Right kidney (tissue), 1 donor: ENCODE data around the gene VMAC.
A peak's percentile ranks its signal among the peaks of the same experiment; 100 is the strongest.
"Not testable (repeated sequence)": the region's sequence is repeated elsewhere in the genome, so short reads cannot be mapped to it uniquely, and the experiment has no call there.

ENCODE experiments used
- DNase-seq: peaks from one replicate; pipeline ENCODE4 v3.0.0-alpha.2; 2016

Gene VMAC

DNA sequence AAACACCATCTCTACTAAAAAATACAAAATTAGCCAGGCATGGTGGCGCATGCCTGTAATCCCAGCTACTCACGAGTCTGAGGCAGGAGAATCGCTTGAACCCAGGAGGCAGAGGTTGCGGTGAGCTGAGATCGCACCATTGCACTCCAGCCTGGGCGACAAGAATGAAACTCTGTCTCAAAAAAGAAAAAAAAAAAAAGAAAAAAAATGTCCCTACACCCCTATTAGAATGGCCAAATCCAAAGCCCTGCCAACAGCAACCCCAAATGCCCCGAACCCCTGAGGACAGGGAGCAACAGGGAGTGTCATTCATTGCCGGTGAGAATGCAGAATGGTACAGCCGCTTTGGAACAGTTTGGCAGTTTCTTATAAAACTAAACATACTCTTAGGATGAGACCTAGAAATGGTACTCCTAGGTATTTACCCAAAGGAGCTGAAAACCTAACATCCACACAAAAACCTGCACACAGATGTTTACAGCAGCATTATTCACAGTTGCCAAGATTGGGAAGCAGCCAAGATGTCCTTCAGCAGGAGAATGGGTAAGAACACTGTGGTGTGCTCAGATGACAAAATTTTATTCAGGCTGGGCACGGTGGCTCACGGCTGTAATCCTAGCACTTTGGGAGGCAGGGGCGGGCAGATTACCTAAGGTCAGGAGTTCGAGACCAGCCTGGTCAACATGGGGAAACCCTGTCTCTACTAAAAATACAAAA, 21.4 kb upstream of the VMAC start:
- DNase-seq = not testable (repeated sequence)

DNA sequence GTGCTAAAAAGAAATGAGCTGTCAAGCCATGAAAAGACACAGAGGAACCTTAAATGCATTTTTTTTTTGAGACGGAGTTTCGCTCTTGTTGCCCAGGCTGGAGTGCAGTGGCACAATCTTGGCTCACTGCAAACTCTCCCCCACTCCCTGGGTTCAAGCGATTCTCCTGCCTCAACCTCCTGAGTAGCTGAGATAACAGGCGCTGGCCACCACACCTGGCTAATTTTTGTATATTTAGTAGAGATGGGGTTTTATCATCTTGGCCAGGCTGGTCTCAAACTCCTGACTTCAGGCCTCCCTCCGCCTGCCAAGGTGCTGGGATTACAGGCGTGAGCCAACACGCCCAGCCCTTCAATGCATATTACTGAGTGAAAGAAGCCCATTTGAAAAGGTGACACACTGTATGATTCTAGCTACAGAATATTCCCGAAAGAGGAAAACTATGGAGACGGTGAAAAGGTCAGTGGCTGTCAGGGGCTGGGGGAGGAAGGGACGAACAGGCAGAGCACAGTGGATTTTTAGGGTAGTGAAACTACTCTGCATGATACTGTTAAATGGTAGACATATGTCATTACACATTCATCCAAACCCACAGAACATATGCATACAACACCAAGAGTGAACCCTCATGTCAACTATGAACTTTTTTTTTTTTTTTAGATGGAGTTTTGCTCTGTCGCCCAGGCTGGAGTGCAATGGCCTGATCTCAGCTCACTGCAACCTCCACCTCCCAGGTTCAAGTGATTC, 20.4 kb upstream of the VMAC start:
- DNase-seq = not testable (repeated sequence)

DNA sequence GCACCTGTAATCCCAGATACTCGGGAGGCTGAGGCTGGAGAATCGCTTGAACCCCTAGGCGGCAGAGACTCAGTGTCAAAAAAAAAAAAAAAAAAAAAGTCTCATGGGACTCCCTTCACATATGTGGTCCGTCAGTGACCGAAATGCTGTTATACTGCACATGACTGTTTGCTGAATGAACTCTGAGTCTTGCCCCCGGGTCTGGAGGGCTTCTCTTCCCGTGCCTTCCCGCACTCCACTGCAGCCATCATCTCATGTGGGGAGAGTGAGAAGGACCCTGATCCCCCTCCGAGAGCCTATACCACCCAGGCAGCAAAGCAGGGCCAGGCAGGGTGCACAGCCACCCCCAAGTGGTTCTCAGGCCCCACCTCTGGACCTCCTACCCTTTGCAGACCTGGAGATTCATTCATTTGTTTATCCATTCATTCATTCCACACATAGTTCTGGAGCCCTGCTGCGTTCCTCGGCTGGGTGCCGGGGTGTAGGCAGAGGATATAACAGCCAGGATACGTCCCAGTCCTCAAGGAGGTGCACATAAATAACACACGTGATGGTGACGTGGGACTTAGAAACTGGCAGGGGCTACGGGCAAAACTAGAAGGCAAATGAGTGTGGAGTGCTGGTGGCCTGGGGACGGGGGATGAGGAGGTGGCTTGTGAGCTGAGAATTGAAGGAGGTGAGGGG, 15.2 kb upstream of the VMAC start:
- no peak for DNase-seq

DNA sequence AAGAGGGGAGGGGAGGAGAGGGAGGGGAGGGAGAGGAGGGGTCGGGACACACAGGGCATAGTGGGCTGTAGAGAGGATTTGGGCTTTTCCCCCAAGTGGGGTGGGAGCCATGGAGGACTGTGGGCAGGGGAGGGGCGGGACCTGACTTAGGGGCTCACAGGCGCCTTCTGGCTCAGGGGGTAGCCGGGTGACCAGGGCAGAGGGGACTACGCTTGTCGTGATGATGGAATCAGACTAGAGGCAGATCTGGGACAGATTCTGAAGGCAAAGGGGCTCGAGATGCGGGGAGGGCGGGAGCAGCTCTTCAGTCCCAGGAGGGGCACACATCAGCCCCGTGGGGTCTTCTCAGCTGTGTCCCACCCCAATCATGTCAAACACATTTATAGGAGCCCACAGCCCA, 14.6 kb upstream of the VMAC start:
- DNase-seq = no peak

DNA sequence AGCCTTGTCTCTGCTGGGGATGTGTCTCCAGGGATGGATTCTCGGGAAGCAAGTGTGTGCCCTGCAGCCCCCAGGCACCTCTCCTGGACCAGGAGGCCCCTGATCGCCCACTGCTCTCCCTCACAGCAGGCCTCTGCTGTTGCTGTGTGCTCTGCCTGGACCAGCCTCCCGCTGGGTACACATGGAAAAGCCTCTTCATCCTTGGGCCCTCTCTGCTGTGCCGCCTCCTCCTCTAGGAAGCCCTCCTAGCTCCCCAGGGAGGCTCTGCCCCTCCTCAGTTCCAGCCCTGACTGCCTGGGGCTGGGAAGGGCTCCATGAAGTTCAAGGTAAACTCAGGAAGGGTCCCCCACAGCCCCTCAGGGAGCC, 13.1 kb upstream of the VMAC start:
- no peak for DNase-seq

DNA sequence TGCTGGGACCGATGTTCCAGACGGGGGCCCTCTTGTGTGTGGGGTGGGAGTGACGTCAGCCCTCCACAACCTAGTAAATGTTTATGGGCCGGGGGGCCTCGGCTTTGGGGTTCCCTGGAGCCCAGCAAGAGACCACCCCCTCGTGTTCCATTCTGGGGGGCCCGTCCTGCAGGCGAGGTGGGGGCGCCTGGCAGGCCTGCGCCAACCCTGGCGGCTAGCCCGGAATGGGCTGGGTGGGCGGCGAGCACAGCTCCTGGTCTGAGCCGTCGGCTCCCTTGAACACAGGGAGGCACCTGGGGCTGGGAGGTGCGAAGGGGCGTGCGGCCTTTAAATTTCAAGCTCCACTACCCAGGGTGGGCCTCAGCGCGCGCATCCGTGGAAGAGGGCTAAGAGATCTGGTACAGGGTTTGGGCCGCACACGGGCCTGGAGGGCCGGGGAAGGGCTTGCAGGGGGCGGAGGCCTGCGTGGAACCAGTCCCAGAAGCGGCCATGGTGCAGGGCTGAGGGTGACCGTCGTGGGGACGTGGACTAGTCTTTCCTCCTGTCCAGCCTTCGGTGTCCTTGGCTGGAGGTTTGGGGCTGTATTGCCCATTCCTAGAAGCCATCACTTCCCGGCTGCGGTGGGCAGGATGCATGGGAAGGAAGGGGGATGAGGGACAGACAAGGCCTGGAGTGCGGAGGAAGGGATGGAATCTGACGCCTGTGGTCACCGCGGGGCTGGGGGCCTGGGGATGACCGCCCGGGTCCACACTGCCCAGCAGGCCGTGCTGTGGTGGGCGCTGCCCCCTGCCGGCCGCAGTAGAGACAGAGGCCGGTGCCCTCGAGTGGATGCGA, 12.5 kb upstream of the VMAC start:
- peak; percentile 77 for DNase-seq

DNA sequence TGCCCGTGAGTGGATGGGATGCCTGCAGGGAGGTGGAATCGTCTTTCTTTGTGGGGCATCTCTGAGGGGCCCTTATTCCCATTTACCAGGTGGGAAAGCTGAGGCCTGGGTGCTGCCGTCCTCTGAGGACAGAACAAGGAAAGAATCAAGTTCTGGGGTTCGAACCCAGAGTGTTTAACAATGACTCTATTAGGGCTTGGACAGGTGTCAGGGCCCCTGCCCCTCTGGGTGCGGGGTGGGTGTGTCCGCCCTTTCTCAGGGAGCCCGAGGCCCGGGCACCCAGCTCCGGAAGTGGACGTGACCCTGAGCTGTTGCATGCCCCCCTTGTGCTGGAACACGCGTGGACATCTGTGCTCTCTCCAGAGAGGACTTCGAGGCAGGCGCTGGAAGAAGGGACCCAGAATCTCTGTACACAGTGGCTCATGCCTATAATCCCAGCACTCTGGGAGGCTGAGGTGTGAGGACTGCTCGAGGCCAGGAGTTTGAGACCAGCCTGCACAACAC, 11.8 kb upstream of the VMAC start:
- no peak for DNase-seq

DNA sequence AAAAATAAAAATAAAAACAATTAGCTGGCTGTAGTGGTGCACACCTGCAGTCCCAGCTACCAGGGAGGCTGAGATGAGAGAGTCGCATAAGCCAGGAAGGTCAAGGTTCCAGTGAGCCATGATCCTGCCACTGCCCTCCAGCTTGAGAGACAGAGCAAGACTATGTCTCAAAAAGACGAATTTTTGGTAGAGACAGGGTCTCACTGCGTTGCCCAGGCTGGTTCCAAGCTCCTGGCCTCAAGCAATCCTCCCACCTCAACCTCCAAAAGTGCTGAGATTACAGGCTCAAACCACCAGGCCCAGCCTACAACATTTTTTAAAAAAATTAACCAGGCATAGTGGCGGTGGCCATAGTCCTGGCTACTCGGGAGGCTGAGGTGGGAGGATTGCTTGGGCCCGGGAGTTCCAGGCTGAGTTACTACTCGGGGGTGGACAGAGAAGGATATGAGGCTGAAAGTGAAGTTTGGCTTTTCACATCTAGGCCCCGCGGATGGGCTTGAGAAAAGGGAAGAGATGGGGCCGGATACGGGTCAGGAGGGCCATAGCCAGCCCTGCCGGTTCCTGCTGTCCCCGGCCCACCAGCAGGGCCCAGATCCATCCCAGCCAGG, 11.3 kb upstream of the VMAC start:
- no peak for DNase-seq

DNA sequence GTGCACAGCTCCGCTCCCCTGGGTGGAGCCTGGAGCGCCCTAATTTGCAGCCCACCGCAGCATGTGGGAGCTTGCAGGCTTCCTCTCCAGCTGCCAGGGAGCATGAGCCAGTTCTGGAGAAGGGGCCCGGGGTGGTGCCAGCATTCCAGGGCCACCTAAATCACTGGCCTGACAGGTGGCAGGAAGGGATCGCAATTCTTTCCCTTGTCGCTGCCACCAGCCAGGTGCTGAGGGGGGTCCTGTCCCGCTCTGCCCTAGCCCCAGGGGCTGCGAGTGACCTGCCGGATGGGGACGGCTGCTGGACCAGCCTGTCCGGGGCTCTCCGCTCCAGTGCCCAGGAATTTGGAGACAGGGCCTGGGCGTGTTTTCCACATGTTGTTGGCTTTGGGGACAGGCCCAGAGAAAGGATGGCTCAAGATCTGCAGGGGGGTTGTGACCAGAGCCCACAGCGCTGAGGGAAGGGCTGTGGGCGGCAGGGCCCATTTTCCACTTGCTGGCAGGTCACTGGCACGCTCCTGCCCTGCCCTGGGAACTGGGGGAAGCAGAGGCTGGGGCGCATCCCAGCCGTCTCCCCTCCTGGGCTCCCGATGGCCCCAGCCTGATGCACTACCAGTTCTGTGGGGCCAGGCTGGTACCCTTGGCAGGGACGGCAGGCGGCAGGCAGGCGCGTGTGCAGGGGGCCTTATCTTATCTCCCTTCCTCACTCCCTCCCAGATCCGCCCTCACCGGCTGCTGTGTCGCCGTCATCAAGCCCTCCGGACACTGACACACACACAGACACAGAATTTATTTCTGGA, 10.6 kb upstream of the VMAC start:
- peak; percentile 61 for DNase-seq

DNA sequence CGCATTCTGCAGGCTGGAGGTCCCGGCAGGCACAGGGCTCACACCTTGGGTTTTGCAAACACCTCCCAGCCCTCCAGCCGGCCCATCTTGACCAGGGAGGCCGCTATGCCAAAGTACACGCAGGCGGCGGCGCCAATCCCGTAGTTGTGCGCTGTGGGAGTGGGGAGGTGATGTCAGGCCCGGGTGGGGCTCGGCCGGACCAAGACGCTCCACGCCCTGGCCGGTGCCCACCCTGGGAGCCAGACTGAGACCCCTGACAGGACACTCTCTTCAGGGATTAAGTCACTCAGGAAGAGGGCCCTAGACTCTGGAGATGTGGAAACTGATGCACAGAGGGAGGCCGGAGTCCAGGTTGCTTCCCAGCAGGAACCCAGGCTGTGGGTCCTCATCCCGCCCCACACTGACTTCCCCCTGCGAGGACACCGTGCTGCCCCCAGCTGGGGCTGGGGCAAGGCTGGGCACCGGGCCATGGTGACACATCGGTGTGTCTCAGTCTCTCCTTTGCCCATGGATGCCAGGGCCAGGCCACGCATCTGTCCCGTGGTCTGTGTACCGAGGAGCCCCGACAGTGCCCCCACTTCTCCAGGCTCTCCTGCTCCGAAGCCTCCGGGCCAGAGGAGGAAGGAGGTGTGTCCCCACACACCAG, 9.8 kb upstream of the VMAC start:
- no peak for DNase-seq

DNA sequence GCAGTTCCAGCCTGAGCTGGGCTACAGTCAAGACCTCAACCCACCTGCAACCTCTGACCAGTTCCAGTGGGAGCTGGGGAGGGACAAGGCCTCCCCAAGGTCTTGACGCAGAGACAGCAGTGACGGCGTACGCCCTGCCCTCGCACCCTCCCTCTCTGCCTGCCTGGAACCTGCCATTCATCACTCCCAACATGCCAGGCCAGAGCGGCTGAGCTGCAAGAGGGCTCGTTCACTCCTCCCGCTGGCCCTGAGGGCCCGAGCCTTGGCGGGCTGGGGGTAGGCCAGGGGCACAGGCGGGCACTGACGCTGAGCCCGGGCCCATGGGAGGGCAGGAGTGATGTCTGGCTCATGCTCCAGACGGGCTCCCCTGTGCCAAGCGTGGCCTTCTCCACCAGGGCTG, 9.3 kb upstream of the VMAC start:
- DNase-seq = no peak

DNA sequence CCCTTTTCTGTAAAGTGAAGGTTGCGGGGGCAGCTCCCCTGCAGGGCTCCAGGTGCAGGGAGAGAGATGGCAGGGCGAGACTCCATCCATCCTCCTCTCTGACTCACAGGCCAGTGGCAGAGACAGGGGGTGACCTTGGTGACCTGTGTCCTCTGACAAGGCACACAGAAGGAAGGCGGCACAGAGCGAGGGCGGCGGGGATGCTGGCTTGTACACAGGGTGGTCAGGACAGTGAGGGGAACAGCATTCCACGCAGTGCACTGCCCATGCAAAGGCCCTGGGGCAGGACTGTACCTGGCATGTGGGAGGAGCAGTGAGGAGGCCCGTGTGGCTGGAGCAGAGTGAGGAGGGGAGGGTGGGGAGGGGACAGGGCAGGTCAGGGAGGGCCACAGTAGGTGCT, 8.8 kb upstream of the VMAC start:
- DNase-seq = no peak

DNA sequence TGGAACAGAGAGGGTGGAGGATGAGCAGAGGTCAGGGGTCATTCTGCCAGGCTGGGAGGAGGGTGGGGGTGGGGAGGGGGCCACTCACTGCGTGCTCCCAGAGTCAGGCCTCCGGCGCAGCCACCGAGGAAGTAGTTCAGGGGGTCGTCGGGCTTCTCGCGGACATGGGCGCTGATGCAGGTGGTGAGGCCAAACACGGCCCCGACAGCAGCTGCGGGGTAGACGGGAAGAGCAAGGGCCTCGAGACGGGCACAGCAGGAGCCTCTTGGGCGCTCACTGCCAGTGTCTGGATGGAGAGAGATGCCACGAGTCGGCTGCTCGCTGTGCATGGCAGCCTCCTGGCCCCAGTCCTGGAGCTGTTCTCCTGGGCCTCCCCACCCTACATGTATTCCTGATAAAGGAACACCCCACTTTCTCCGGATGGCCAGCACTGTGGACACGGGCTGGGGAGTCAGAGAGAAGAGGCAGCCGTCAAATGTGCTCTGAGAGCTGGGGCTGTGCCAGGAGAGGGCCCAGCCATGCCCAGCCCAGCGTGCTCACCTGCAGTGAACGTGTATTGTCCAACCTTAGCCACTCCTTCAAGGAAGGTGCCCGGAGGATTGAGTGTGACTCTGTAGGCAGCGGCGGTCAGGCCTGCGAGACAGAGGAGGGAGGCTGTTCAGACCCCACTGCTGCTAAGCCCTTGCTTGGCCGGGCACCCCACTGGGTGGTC, 8.2 kb upstream of the VMAC start:
- no peak for DNase-seq

DNA sequence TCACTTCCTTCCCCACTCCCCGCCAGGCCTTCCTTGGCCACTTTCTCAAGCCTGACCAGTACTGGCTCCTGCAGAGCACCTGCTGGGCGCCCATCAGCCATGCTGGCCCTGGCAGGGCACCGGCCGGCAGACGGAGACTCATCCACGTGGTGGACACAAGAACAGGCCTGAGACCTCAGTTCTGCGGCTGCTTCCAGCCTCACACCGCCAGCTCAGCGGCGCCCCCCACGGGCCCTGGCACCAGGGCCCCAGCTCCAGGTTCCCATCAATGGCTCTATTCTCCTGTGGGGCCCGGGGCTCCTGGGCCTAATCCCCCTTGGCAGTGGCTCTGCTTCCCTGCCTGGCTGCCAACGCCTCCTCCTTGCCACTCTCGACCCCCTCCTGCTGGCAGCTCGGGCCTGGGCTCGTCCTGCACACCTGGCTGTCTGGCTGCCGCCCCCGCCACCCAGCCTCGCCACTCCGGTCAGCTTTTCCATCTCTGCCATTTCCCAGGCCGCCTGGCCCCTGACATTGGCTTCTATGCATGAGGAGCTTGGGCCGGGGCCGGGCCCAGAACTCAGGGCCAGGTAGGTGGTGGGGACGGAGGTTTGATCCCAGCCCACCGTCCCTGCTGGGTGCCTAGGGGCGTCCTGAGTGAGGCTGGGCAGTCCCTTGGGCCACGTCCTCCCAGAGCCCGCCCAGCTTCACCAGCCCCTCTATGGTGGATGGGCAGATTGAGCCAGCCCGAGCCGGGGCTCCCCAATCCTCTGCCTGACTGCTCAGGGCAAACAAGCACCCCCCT, 7.3 kb upstream of the VMAC start:
- DNase-seq = no peak

DNA sequence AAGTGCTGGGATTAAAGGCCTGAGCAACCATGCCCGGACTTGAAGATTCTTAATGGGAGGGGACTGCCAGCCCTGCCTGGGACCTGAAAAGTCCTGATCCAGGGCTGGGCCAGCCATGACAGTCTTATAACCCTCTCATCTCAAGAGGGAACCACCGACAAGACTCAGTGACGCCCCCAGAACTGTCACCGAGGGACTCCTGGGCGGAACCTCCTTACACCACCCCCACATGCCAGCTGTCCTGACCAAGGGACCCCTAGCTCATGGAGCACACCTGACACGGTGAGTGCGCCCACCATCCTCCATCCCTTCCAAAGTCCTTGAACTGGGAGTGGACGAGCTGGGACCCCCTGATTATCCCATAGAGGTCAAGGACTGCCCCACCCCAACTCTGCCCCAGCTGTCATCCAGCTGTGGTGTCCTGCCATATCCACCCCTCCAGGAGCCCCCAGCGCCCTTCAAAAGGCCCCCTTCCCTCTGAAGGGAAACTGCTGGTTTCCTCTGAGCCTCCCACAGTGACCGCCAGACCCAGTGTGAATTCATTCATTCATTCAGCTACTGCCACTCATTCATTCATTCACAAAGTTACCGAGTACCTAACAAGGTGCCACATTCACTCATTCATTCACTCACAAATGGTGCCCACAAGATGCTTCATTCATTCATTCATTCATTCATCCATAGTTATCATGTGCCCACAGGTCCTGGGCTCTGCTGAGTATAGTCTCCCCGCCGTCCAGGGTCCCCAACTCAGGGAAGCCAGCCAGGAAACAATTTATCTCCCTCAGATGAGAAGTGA, 4.7 kb upstream of the VMAC start:
- DNase-seq = no peak

DNA sequence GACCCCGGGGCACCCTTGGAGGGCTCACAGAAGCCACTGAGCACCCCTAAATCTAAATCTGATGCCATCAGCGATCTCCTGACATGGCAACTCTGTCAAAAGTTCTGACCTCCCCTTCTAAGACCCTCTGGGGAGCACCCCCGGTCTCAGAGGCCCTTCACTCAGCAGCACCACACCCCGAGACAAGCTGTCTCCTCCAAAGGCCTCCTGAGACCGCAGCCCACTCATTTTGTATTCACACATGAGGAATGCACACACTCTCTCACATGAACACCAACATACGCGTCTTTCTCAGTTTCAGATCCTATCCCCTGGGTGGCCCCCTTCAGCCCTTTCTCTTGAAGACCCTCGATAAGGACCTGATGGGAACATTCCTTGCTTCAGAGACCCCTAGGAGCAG, 3.7 kb upstream of the VMAC start:
- DNase-seq = no peak

DNA sequence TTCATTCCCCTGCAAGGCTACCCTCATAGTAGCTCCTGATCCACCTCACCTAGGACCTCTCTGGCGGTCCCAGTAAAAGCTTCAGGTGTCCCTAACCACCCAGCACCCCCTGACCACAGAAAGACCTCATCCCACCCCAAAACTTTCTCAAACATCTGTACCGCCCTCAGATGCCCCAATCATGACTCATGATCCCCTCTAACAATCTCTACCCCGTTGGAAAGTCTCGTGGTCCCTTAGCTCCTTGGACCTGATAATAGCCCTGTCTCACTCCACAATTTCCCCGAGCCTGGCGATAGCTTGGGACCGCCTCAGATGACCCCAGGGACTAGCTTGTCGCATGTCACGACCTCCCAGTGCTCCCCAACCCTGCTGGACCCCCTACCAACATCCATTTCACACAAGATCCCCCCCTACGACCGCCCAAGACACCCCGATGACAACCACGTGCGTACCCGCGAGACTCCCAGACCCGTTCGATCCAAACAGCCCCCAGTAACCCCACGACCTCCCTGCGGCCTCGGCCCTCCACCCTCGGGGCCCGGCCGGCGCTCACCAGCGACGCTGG, 1.5 kb upstream of the VMAC start:
- DNase-seq = no peak
